GM04504 (cell line): ENCODE data around the gene NT5C1A.

Source experiments
- DNase-seq: peaks from one replicate; pipeline ENCODE4 v3.0.0-alpha.2; 2012; ENCODE audit warnings: low read depth

NT5C1A gene

DNA sequence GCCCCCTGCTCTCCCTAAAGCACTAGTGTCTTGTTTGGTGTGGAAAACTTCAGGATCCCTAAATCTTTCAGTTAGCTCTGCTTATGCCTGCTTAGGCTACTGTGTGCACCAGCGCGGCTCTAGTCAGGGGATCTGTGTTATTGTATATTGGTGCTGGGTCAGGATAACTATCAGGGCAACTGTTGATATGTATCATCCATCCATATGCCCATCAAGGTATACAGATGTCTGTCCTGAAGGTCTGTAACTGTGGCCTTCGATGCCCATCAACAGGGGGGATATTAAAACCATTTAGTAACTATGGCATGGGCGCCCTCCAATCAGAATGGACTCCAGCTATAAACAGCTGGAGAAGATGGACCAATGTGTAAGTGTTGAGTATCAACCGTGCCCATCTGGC is 12.4 kb downstream of the NT5C1A start:
- no peak for DNase-seq

GRCh38 chr1:39659110-39659509 is 12.8 kb downstream of the NT5C1A start:
- no peak for DNase-seq

DNA sequence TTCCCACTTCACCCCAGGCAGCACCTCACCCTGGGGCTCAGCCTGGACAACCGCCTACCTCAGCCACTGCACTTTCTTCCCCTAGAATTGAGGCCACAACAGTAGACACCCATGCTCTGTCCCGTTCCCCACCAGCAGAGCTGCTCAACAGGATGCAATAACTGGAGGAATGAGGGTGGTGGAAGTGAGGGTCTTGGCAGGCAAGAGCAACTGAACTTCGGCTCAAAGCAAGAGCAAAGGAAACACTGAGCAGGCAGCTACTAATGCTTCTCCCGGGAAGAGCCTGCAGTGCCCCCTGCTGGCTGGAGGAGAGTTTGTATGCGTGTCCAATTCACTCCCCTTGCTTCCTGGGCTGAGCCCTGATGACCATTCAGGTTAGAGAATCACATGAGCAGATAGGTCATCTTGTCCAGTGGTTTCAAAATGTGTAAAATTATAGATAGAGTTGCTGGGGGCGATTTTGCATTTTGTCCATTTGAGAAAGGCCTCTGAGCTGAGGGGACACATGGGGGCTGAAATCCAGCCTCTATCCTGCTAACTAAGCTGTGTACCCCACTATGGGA is 13.9 kb downstream of the NT5C1A start:
- no peak for DNase-seq

GRCh38 chr1:39657402-39657801 is 14.5 kb downstream of the NT5C1A start:
- DNase-seq: peak; percentile 50

- no peak for DNase-seq
These were observed 15.5 kb downstream of the NT5C1A start for GRCh38 chr1:39656391-39656790.

DNA sequence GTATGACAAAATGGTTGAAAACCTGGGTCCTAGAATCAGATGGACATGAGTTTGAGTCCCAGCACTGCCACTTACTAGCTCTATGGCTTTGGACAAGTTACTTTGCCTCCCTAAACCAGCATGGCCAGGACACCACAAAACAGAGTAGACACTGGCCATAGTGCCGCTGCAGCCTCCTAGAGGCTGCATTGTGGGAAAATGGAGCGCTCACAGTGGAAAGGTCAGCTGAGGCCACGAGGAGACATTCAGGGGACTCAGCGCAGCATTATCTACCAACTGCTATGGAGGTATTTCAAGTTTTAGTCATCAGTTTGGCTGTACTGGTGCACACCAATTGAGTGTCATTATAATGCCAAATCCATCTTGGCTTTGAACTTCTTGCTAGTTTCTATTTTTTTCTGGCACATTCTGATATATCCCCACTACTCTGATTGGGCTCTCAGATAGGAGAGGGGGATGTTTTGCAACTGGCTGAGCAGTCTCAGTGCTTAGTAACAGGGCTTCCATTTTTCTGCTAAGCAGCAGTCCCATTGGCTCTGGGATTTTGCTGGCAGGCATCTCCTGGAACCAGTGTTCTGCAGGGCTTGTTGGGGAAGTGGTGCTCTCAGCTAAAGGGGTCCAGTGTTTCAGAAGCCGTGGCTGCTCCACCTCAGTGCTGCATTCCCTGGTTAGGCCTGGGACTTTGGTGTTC is 16.2 kb downstream of the NT5C1A start:
- no peak for DNase-seq

DNA sequence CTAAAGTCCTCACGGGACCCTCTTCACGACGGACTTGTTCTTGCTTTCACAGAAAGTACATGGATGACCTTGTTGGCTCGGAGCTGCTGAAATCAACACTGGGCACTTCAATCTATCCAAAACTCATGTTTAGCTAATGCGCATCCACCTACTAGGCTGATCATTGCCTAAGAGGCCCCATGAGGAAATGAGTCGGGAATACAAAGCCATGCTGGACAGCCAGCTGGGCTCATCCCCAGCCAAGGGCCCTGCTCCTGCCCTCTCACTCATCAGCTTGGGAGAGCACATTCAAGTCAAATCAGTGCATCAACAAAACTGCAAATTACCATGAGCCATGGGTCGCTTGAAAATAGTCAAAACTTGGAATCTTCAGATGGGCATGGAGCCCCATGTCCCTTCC is 17.6 kb downstream of the NT5C1A start:
- no peak for DNase-seq

DNA sequence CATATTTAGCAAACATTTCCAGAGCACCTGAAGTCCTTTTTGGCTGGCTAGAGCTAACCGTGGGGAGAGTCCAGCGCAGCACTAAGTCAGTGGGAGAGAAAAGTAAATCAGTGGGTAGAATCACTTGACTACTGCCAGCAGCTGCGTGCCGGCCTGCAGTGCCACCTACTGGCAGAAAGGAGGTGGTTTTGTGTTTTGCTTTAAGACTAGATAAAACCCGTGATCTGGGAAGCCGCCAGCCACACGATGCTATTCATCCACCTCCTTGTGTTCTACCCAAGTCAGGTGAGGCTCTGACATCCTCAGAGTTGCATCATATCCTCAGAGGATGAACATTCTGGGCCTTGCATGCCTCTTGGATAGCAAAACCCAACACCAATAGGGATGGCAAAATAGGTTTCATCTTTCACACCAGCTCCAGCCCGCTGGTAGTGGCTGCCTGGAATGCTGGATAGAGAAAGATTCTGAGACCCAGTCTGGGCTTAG is 18.3 kb downstream of the NT5C1A start:
- DNase-seq: peak; percentile 48

- no peak for DNase-seq
These were observed 19.4 kb downstream of the NT5C1A start for GRCh38 chr1:39652554-39652953.

- DNase-seq: no peak
These were observed 19.8 kb downstream of the NT5C1A start for GRCh38 chr1:39652105-39652504.

DNA sequence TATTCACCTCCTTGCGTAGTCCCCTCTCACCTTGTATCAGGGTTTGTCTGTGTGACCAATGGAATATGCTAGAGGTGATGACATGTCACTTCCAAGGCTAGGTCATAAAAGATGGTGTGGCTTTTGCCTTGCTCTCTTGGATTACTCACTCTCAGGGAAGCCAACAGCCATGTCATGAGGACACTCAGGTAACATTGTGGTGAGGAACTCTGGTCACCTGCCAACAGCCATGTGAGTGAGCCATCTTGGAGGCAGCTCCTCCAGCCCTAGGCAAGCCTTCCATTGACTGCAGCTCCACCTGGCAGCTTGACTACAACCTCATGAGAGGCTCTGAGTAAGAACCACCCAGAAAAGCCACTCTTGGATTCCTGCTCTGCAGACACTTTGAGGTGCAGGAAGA is 21.5 kb downstream of the NT5C1A start:
- DNase-seq: no peak

GRCh38 chr1:39649636-39650185 is 22.2 kb downstream of the NT5C1A start:
- no peak for DNase-seq

- no peak for DNase-seq
These were observed 23.4 kb downstream of the NT5C1A start for GRCh38 chr1:39648496-39648895.

DNA sequence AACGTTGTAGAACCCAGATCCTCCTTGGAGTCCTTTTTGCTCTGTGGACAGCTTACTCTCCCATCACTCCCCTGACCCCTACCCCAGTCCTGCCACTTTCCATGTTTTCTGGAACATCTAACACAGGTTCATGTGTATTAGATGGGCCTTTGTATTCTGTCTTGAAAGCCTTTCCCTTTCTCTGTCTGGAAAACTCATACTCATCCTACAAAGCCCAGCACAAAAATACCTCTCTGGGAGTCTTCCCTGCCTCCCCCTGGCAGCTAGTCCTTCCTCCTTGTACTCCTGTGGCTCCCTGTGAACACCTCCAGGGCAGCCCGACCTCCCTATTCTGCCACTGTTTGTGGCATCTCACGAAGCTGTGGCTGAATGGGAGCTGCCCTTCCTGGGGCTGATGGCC is 24.7 kb downstream of the NT5C1A start:
- no peak for DNase-seq

DNA sequence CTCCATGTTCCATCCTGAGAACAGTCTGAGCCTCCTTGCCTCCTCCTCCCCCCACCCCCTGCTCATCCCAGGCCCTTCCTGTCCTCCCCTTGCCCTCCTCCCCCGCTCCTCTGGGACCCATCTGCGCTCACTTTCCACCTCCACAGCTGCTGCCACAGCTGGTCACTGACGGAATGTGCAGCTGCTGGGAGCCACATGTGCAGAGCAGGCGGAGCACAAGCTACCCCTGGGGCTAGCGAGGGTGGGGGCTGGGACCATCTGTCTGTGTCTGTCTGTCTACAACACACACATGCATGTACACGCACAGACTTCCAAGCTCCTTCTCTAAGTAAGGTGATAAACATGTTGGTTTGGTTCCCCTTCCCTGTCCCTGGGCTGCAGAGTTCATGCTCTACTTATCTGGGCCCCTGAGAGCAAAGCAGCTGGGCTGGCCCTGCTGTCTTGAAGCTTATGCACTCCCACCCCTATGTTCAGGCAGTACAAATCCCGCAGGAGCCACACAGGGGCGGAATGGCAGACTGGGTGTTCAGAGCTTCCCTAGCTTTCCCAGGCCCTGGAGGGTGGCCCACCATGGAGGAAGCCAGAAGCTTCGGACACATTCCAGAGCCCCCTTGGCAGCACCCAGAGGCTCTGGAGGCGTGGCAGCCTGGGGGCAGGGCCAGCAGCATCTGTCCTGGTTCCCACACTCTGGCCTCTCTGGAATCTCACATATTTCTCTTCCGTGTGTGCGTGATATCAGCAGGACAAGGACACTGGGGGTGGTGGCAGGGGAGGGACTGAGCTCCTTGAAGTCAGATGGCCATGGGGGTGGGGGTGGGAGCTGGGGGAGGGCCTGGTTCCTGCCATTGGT is 25.4 kb downstream of the NT5C1A start:
- peak; percentile 40 for DNase-seq

DNA sequence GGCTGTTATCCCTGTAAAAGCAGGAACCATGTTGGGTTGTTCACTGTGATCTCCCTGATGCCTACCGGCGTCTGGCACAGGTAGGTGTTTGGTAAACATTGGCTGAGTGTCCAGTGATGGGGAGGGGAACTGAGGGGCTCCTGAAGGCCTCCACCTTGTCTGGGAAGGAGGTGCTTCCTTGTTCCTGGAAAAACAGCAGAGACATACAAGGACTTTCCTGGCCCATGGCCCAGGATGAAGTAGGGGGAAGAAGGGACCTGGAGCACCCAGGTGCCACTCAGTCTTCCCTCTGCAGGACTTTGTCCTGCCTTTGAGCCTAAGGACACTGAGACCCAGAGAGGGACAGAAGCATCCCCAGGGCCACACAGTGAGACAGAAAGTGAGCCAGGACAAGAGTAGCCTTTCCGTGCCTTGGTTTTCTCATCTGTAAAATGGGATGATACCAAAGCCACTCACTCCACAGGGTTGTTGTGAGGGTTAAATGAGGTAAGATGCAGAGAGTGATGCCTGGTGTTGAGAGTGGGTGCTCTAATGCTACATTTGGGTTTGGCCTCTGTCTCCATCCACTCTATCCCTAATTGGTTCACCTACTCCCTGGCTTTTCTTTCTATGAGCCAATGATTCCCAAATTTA is 26.4 kb downstream of the NT5C1A start:
- no peak for DNase-seq

GRCh38 chr1:39643705-39644104 is 28.2 kb downstream of the NT5C1A start:
- no peak for DNase-seq

- peak; percentile 18 for DNase-seq
These were observed 29.1 kb downstream of the NT5C1A start for GRCh38 chr1:39642796-39643195.

DNA sequence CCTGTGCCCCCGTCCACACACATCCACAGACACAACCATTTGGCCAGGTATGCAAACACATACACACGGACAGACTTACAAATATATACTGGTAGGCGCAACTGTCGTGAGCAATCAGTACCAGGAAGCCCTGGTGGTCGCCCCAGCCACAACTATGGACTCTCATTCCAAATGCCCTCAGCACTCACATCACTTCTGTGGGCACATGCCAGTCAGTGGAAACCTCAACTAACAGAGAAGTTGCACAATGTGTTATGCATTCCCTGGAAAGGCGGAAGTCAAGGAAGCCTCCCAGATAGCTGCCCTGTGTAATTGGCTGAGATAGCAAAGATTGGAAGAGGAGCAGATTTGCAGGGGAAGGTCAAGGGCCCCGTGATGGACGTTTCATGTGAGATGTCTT is 31.0 kb downstream of the NT5C1A start:
- no peak for DNase-seq

- no peak for DNase-seq
These were observed 32.4 kb downstream of the NT5C1A start, which contains the start of gene HEYL for GRCh38 chr1:39639305-39640130. HEYL (minus strand) TSS chr1:39639643; CDS start chr1:39639625, 18 bp downstream.

GRCh38 chr1:39638965-39639304 is 33.0 kb downstream of the NT5C1A start:
- DNase-seq: no peak
